ENCODE results near the gene SOWAHC. TPM values are rescaled to one million over a fixed set of nuclear protein-coding genes. Genes with fewer than 3 reads are reported as not detected.

SOWAHC gene
- total RNA-seq, 1 donor from 2014 or later, result 9.2 TPM

GRCh38 chr2:109649736-109650695 is 35.9 kb downstream of the SOWAHC start:
- no peak overlapping the region for H3K4me3 ChIP-seq (ENCODE audit: low read depth, low read length)
- no peak for TF ChIP-seq CTCF (conservative IDR thresholded peaks at IDR 0.05; ENCODE audit: low read depth, low read length)
- no peak for DNase-seq (ENCODE audit: low read depth)

GRCh38 chr2:109654326-109655050 is 40.3 kb downstream of the SOWAHC start:
- no peak overlapping the region for H3K4me3 ChIP-seq (ENCODE audit: low read depth, low read length)
- TF ChIP-seq CTCF (conservative IDR thresholded peaks at IDR 0.05; ENCODE audit: low read depth, low read length), result no peak
- no peak for DNase-seq (ENCODE audit: low read depth)

- no peak for DNase-seq (ENCODE audit: low read depth)
- no peak overlapping the region for H3K4me3 ChIP-seq (ENCODE audit: low read depth, low read length)
- no peak for TF ChIP-seq CTCF (conservative IDR thresholded peaks at IDR 0.05; ENCODE audit: low read depth, low read length)
These were observed 41.1 kb downstream of the SOWAHC start for GRCh38 chr2:109655287-109655686.

- TF ChIP-seq CTCF (conservative IDR thresholded peaks at IDR 0.05; ENCODE audit: low read depth, low read length), result no peak
- no peak overlapping the region for H3K4me3 ChIP-seq (ENCODE audit: low read depth, low read length)
- no peak for DNase-seq (ENCODE audit: low read depth)
These were observed 45.4 kb downstream of the SOWAHC start for GRCh38 chr2:109659396-109660045.

GRCh38 chr2:109660046-109660860 is 46.1 kb downstream of the SOWAHC start:
- no peak overlapping the region for H3K4me3 ChIP-seq (ENCODE audit: low read depth, low read length)
- no peak for DNase-seq (ENCODE audit: low read depth)
- TF ChIP-seq CTCF (conservative IDR thresholded peaks at IDR 0.05; ENCODE audit: low read depth, low read length), result no peak

GRCh38 chr2:109662889-109663288 is 48.7 kb downstream of the SOWAHC start:
- peak; percentile 52 for TF ChIP-seq CTCF (conservative IDR thresholded peaks at IDR 0.05; ENCODE audit: low read depth, low read length)
- H3K4me3 ChIP-seq (ENCODE audit: low read depth, low read length), result no peak overlapping the region
- DNase-seq (ENCODE audit: low read depth), result no peak

All from epithelial cell of proximal tubule (primary cell).